CD4-positive, alpha-beta memory T cell (primary cell): ENCODE results near the gene KIF19. TPM values are rescaled to one million over a fixed set of nuclear protein-coding genes. Genes with fewer than 3 reads are reported as not detected.

Source experiments
- CTCF ChIA-PET: fragments of 350-600 bp; sonication (Branson Sonifier 250); formaldehyde crosslinking; loops from one replicate; lab custom pipeline; 2021; ENCODE audit warnings: inconsistent platforms; ENCODE audit not compliant: partially characterized antibody; lab: Charles Lee
- POLR2A ChIA-PET: fragments of 350-600 bp; sonication (Branson Sonifier 250); formaldehyde crosslinking; loops from one replicate; lab custom pipeline; 2021; ENCODE audit not compliant: partially characterized antibody; lab: Charles Lee
- DNase-seq, 5 donors: peaks; one replicate each; pipeline versions ENCODE4 v3.0.0 to v3.0.0-alpha.2; 2020 to 2022; ENCODE audit warnings: mixed read lengths in 1 of 5
- H3K27ac ChIP-seq: one replicate; pipeline ENCODE4 v1.7.0; 2013; ENCODE audit warnings: low read depth, low read length
- H3K27me3 ChIP-seq: 2 replicates; pipeline ENCODE4 v1.7.0; 2013; ENCODE audit warnings: mild to moderate bottlenecking, low read length, moderate library complexity; ENCODE audit not compliant: insufficient read depth
- H3K36me3 ChIP-seq: 2 replicates; pipeline ENCODE4 v1.7.0; 2013; ENCODE audit warnings: mild to moderate bottlenecking, low read length, moderate library complexity; ENCODE audit not compliant: insufficient read depth
- H3K4me1 ChIP-seq: 2 replicates; pipeline ENCODE4 v1.7.0; 2013; ENCODE audit warnings: mild to moderate bottlenecking, low read length, moderate library complexity; ENCODE audit not compliant: insufficient read depth
- H3K4me3 ChIP-seq, 2 donors: one replicate each; pipeline ENCODE4 v1.7.0; 2013; ENCODE audit warnings: low read length in 2 of 2, mild to moderate bottlenecking in 1 of 2
- H3K9me3 ChIP-seq, 2 donors: one replicate each; pipeline ENCODE4 v1.7.0; 2013; ENCODE audit warnings: low read length in 2 of 2, control low read depth in 1 of 2; ENCODE audit not compliant: control insufficient read depth in 1 of 2
- H3K27ac Mint-ChIP-seq, 7 donors: one replicate each; pipeline ENCODE4 v1.8.0; 2020 to 2021; ENCODE audit warnings: mixed read lengths in 7 of 7, mild to moderate bottlenecking in 6 of 7, inconsistent platforms in 3 of 7, moderate library complexity in 3 of 7
- H3K27me3 Mint-ChIP-seq, 2 donors: one replicate each; pipeline ENCODE4 v1.8.0; 2020 to 2021; ENCODE audit warnings: mixed read lengths in 2 of 2
- H3K36me3 Mint-ChIP-seq, 2 donors: one replicate each; pipeline ENCODE4 v1.8.0; 2020 to 2021; ENCODE audit warnings: mixed read lengths in 2 of 2, inconsistent platforms in 1 of 2, mild to moderate bottlenecking in 1 of 2
- H3K4me1 Mint-ChIP-seq, 4 donors: one replicate each; pipeline ENCODE4 v1.8.0; 2020 to 2021; ENCODE audit warnings: mixed read lengths in 4 of 4, mild to moderate bottlenecking in 1 of 4
- H3K4me3 Mint-ChIP-seq, 8 donors: one replicate each; pipeline ENCODE4 v1.8.0; 2020 to 2021; ENCODE audit warnings: mixed read lengths in 8 of 8, mild to moderate bottlenecking in 7 of 8, moderate library complexity in 6 of 8, inconsistent platforms in 3 of 8
- H3K9me3 Mint-ChIP-seq, 8 donors: one replicate each; pipeline ENCODE4 v1.8.0; 2020 to 2021; ENCODE audit warnings: mixed read lengths in 8 of 8, mild to moderate bottlenecking in 5 of 8, inconsistent platforms in 3 of 8, moderate library complexity in 1 of 8
- intact Hi-C: fragments of 100-400 bp; cut with micrococcal nuclease; formaldehyde crosslinking; loops from one replicate; pipeline ENCODE4 v1.15.1; 2023
- polyA plus RNA-seq, 2 donors: library from polyadenylated mRNA; unstranded; fragments of 300-500 nt; fragmentation: Illumina TruSeq; gene quantifications; one replicate each; pipeline ENCODE4 v1.2.3, GENCODE V29; 2021
- total RNA-seq, 2 experiments: library from RNA; stranded (reverse); gene quantifications; one replicate each; pipeline ENCODE4 v1.2.3, GENCODE V29; 2021

Gene KIF19
- total and polyA plus RNA-seq, 4 experiments from 2014 or later: 1.5 to 2.3 (median 1.6) TPM

DNA sequence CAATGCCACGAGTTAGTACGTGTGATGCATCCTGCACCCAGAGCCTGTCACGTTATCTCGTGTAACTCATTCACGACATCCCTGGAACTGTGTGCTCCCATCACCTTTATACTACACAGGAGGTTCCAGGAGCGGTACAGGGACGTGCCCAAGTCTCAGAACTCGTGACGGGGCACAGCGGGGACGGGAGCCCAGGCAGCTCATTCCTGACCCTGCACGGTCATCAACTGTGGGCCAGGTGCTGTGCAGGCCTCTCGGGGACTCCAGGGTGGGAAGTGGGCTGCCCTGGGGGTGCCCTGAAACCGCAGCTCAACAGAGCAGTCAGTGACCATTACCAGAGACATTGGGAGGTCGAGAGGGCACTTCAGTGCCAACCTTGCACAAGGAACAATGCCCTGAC, 11.1 kb upstream of the KIF19 start:
- H3K36me3 Mint-ChIP-seq: no peaks in the 10 kb centered on the region
- H3K4me1 Mint-ChIP-seq: no peaks in the 10 kb centered on the region
- CTCF ChIA-PET: no interaction called here
- no peaks in the 10 kb centered on the region for H3K36me3 ChIP-seq
- no peak overlapping the region for H3K27ac Mint-ChIP-seq
- H3K9me3 Mint-ChIP-seq: peaks cover 0 to 5% (median 0%) of the 10 kb centered on the region in 8 donors
- H3K27me3 ChIP-seq: no peaks in the 10 kb centered on the region
- no peak for DNase-seq
- intact Hi-C loops: no loop called here
- H3K4me3 Mint-ChIP-seq: no peak overlapping the region
- POLR2A ChIA-PET: no interaction called here
- H3K27me3 Mint-ChIP-seq: no peaks in the 10 kb centered on the region
- H3K27ac ChIP-seq: no peak overlapping the region
- no peaks in the 10 kb centered on the region for H3K4me1 ChIP-seq
- H3K4me3 ChIP-seq: no peak overlapping the region
- no peaks in the 10 kb centered on the region for H3K9me3 ChIP-seq

DNA sequence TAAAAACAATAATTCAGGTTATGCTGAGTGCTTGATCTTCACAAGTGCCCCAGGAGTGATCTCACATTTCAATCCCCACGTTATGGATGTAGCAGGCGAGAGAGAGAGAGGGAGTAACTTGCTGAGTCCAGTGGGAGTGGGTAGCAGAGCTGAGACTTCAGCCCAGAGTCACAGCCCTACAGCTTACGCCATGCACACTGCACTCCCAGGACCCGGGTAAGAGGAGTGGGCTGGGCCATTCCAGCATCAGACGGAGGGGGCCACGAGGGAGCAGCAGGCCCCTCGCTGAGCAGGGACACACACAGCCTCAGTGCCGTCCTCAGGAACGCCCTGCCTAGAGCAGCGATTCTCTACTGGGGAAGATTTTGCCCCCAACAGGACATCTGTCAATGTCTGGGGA, 9.8 kb upstream of the KIF19 start:
- no peaks in the 10 kb centered on the region for H3K36me3 ChIP-seq
- DNase-seq: no peak
- Mint-ChIP-seq H3K36me3 (no peaks in the 10 kb centered on the region), H3K4me3 (no peak overlapping the region), H3K27ac (no peak overlapping the region), H3K27me3 (no peaks in the 10 kb centered on the region), H3K4me1 (no peaks in the 10 kb centered on the region), H3K9me3 (peaks cover 0 to 5% (median 0%) of the 10 kb centered on the region in 8 donors)
- H3K4me1 ChIP-seq: no peaks in the 10 kb centered on the region
- no peak overlapping the region for H3K4me3 ChIP-seq
- no peaks in the 10 kb centered on the region for H3K27me3 ChIP-seq
- no peak overlapping the region for H3K27ac ChIP-seq
- CTCF ChIA-PET: interaction anchor here (1.1 to 1.3 kb wide), 2 partner anchors 12 to 52 kb away, joined by 3 read pairs; no protein-coding TSS in a partner anchor
- intact Hi-C loops: no loop called here
- no peaks in the 10 kb centered on the region for H3K9me3 ChIP-seq
- POLR2A ChIA-PET: no interaction called here

DNA sequence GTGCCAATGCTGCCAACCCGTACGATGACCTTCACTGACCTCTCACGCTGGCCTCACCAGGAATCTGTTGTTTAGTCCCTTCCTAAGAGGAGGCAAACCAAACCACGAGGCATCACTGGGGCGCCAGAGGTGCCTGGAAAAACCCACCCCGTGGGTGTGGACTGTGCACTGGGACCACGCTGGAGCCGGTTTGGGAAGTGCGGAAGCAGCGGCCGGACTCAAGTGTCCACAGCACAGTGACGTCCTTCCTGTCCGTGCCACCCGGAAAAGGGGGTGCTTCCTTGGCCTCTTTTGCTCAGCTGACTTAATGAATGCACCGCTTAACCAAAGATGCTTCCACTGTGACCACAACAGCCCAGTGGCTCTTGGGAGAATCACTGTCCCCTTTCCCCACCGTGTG, 9.0 kb upstream of the KIF19 start:
- Mint-ChIP-seq H3K4me3 (no peak overlapping the region), H3K27ac (no peak overlapping the region), H3K36me3 (no peaks in the 10 kb centered on the region), H3K4me1 (no peaks in the 10 kb centered on the region), H3K27me3 (no peaks in the 10 kb centered on the region), H3K9me3 (peaks cover 0 to 5% (median 0%) of the 10 kb centered on the region in 8 donors)
- intact Hi-C loops: no loop called here
- ChIA-PET CTCF (no interaction called here), POLR2A (no interaction called here)
- Histone ChIP-seq H3K9me3 (no peaks in the 10 kb centered on the region), H3K27ac (no peak overlapping the region), H3K4me3 (no peak overlapping the region), H3K36me3 (no peaks in the 10 kb centered on the region), H3K27me3 (no peaks in the 10 kb centered on the region), H3K4me1 (no peaks in the 10 kb centered on the region)
- DNase-seq: no peak

GRCh38 chr17:74318391-74318790, 7.6 kb upstream of the KIF19 start:
- H3K4me1 ChIP-seq: no peaks in the 10 kb centered on the region
- H3K4me3 ChIP-seq: no peak overlapping the region
- ChIA-PET CTCF (no interaction called here), POLR2A (no interaction called here)
- H3K9me3 ChIP-seq: no peaks in the 10 kb centered on the region
- H3K27ac Mint-ChIP-seq: no peak overlapping the region
- H3K4me3 Mint-ChIP-seq: peak overlapping the region in 1 of 8 donors; percentile 60
- H3K27me3 Mint-ChIP-seq: no peaks in the 10 kb centered on the region
- no peak for DNase-seq
- no peaks in the 10 kb centered on the region for H3K9me3 Mint-ChIP-seq
- H3K27ac ChIP-seq: no peak overlapping the region
- no peaks in the 10 kb centered on the region for H3K36me3 ChIP-seq
- intact Hi-C loops: no loop called here
- H3K36me3 Mint-ChIP-seq: no peaks in the 10 kb centered on the region
- H3K4me1 Mint-ChIP-seq: no peaks in the 10 kb centered on the region
- H3K27me3 ChIP-seq: no peaks in the 10 kb centered on the region

GRCh38 chr17:74324521-74324920, 1.5 kb upstream of the KIF19 start:
- no peaks in the 10 kb centered on the region for H3K27me3 ChIP-seq
- H3K4me1 ChIP-seq: peaks cover 34% of the 10 kb centered on the region
- intact Hi-C loops: no loop called here
- ChIA-PET POLR2A (interaction anchor here (1.0 kb wide), 1 partner anchor 110 kb away, joined by 3 read pairs; no protein-coding TSS in a partner anchor), CTCF (no interaction called here)
- no peaks in the 10 kb centered on the region for H3K9me3 Mint-ChIP-seq
- H3K36me3 ChIP-seq: no peaks in the 10 kb centered on the region
- H3K4me3 ChIP-seq: no peak overlapping the region
- peaks cover 19 to 33% (median 25%) of the 10 kb centered on the region in 4 donors for H3K4me1 Mint-ChIP-seq
- no peaks in the 10 kb centered on the region for H3K36me3 Mint-ChIP-seq
- no peak for DNase-seq
- H3K27me3 Mint-ChIP-seq: no peaks in the 10 kb centered on the region
- peak overlapping the region in 1 of 7 donors; percentile 69 for H3K27ac Mint-ChIP-seq
- H3K27ac ChIP-seq: no peak overlapping the region
- H3K9me3 ChIP-seq: no peaks in the 10 kb centered on the region
- peak overlapping the region in 6 of 8 donors; percentile 23 to 73 (median 49) for H3K4me3 Mint-ChIP-seq

GRCh38 chr17:74325376-74325742, 667 bp upstream of the KIF19 start:
- H3K27me3 Mint-ChIP-seq: no peaks in the 10 kb centered on the region
- Histone ChIP-seq H3K27ac (no peak overlapping the region), H3K36me3 (no peaks in the 10 kb centered on the region), H3K4me3 (peak overlapping the region in 1 of 2 donors; percentile 38), H3K27me3 (no peaks in the 10 kb centered on the region), H3K9me3 (no peaks in the 10 kb centered on the region), H3K4me1 (peaks cover 39% of the 10 kb centered on the region)
- intact Hi-C loops: no loop called here
- no peak for DNase-seq
- H3K27ac Mint-ChIP-seq: peak overlapping the region in 3 of 7 donors; percentile 42 to 67 (median 42)
- H3K4me1 Mint-ChIP-seq: peaks cover 21 to 40% (median 28%) of the 10 kb centered on the region in 4 donors
- no peaks in the 10 kb centered on the region for H3K36me3 Mint-ChIP-seq
- ChIA-PET POLR2A (no interaction called here), CTCF (no interaction called here)
- H3K4me3 Mint-ChIP-seq: peak overlapping the region; percentile 53 to 85 (median 79)
- no peaks in the 10 kb centered on the region for H3K9me3 Mint-ChIP-seq

- H3K4me1 ChIP-seq: peaks cover 39% of the 10 kb centered on the region
- intact Hi-C loops: no loop called here
- Mint-ChIP-seq H3K4me1 (peaks cover 21 to 40% (median 28%) of the 10 kb centered on the region in 4 donors), H3K36me3 (no peaks in the 10 kb centered on the region), H3K27me3 (no peaks in the 10 kb centered on the region), H3K27ac (peak overlapping the region in 4 of 7 donors; percentile 4 to 85 (median 76)), H3K9me3 (no peaks in the 10 kb centered on the region), H3K4me3 (peak overlapping the region; percentile 32 to 78 (median 61))
- DNase-seq: no peak
- no peaks in the 10 kb centered on the region for H3K27me3 ChIP-seq
- CTCF ChIA-PET: no interaction called here
- POLR2A ChIA-PET: no interaction called here
- peak overlapping the region; percentile 36 to 38 for H3K4me3 ChIP-seq
- no peak overlapping the region for H3K27ac ChIP-seq
- no peaks in the 10 kb centered on the region for H3K36me3 ChIP-seq
- no peaks in the 10 kb centered on the region for H3K9me3 ChIP-seq
Observed at GRCh38 chr17:74326506-74326905, 480 bp downstream of the KIF19 start.
